Measurements from ENCODE around the gene RENBP. TPM values are rescaled to one million over a fixed set of nuclear protein-coding genes. Genes with fewer than 3 reads are reported as not detected.

RENBP gene
- total RNA-seq, 1 experiment from 2014 or later = 0.75 TPM

- no peaks in the 10 kb centered on the region for H3K9me3 ChIP-seq
- BruUV-seq (replicated peaks) = no TSS peak
- Mint-ChIP-seq H3K4me1 (ENCODE audit: low read depth, unreplicated experiment) (no peaks in the 10 kb centered on the region), H3K4me3 (ENCODE audit: unreplicated experiment) (no peak overlapping the region), H3K36me3 (ENCODE audit: insufficient read depth, unreplicated experiment) (peaks cover 37% of the 10 kb centered on the region), H3K27me3 (ENCODE audit: insufficient read depth, unreplicated experiment) (no peaks in the 10 kb centered on the region), H3K27ac (ENCODE audit: unreplicated experiment) (no peak overlapping the region), H3K9me3 (ENCODE audit: unreplicated experiment) (no peaks in the 10 kb centered on the region)
- H3K4me3 ChIP-seq (ENCODE audit: low read depth, low read length) = no peak overlapping the region
- TF ChIP-seq CTCF (IDR thresholded peaks at IDR 0.05; ENCODE audit: insufficient read depth in 1 of 2, low read depth in 1 of 2, low read length in 1 of 2, severe bottlenecking in 1 of 2, unreplicated experiment in 1 of 2) = no peak
- CTCF ChIA-PET = no interaction called here
- no peaks in the 10 kb centered on the region for H3K4me1 ChIP-seq
- intact Hi-C loops (cut with micrococcal nuclease; ENCODE audit: unreplicated experiment) = no loop called here
- POLR2A ChIA-PET = no interaction called here
- peaks cover 3% of the 10 kb centered on the region; the same call in 1 of the 2 replicates for H3K36me3 ChIP-seq (ENCODE audit: control insufficient read depth, insufficient read depth, low read length)
- no peak for DNase-seq
- H3K27me3 ChIP-seq (replicated peaks; ENCODE audit: control insufficient read depth, insufficient read depth, low read length) = no peaks in the 10 kb centered on the region
These were observed 19.7 kb upstream of the RENBP start for GRCh38 chrX:153964105-153964504.

- Mint-ChIP-seq H3K9me3 (ENCODE audit: unreplicated experiment) (no peaks in the 10 kb centered on the region), H3K4me3 (ENCODE audit: unreplicated experiment) (no peak overlapping the region), H3K4me1 (ENCODE audit: low read depth, unreplicated experiment) (no peaks in the 10 kb centered on the region), H3K27ac (ENCODE audit: unreplicated experiment) (no peak overlapping the region), H3K27me3 (ENCODE audit: insufficient read depth, unreplicated experiment) (no peaks in the 10 kb centered on the region), H3K36me3 (ENCODE audit: insufficient read depth, unreplicated experiment) (peaks cover 42% of the 10 kb centered on the region)
- H3K36me3 ChIP-seq (ENCODE audit: control insufficient read depth, insufficient read depth, low read length) = peaks cover 3% of the 10 kb centered on the region; the same call in 1 of the 2 replicates
- H3K4me1 ChIP-seq = no peaks in the 10 kb centered on the region
- CTCF ChIA-PET = no interaction called here
- H3K27me3 ChIP-seq (replicated peaks; ENCODE audit: control insufficient read depth, insufficient read depth, low read length) = no peaks in the 10 kb centered on the region
- POLR2A ChIA-PET = no interaction called here
- intact Hi-C loops (cut with micrococcal nuclease; ENCODE audit: unreplicated experiment) = no loop called here
- no TSS peak for BruUV-seq (replicated peaks)
- H3K4me3 ChIP-seq (ENCODE audit: low read depth, low read length) = no peak overlapping the region
- no peak for DNase-seq
- no peak for TF ChIP-seq CTCF (IDR thresholded peaks at IDR 0.05; ENCODE audit: insufficient read depth in 1 of 2, low read depth in 1 of 2, low read length in 1 of 2, severe bottlenecking in 1 of 2, unreplicated experiment in 1 of 2)
- H3K9me3 ChIP-seq = no peaks in the 10 kb centered on the region
These were observed 19.1 kb upstream of the RENBP start for GRCh38 chrX:153963546-153963945.

- no peak overlapping the region for H3K27ac Mint-ChIP-seq (ENCODE audit: unreplicated experiment)
- DNase-seq = no peak
- H3K4me1 Mint-ChIP-seq (ENCODE audit: low read depth, unreplicated experiment) = no peaks in the 10 kb centered on the region
- no peak overlapping the region for H3K4me3 Mint-ChIP-seq (ENCODE audit: unreplicated experiment)
- no peaks in the 10 kb centered on the region for H3K4me1 ChIP-seq
- ChIA-PET POLR2A (no interaction called here), CTCF (no interaction called here)
- H3K27me3 Mint-ChIP-seq (ENCODE audit: insufficient read depth, unreplicated experiment) = no peaks in the 10 kb centered on the region
- no peaks in the 10 kb centered on the region for H3K9me3 ChIP-seq
- no peak for TF ChIP-seq CTCF (IDR thresholded peaks at IDR 0.05; ENCODE audit: insufficient read depth in 1 of 2, low read depth in 1 of 2, low read length in 1 of 2, severe bottlenecking in 1 of 2, unreplicated experiment in 1 of 2)
- peaks cover 3% of the 10 kb centered on the region; the same call in 1 of the 2 replicates for H3K36me3 ChIP-seq (ENCODE audit: control insufficient read depth, insufficient read depth, low read length)
- intact Hi-C loops (cut with micrococcal nuclease; ENCODE audit: unreplicated experiment) = no loop called here
- peaks cover 45% of the 10 kb centered on the region for H3K36me3 Mint-ChIP-seq (ENCODE audit: insufficient read depth, unreplicated experiment)
- H3K4me3 ChIP-seq (ENCODE audit: low read depth, low read length) = no peak overlapping the region
- BruUV-seq (replicated peaks) = no TSS peak
- H3K27me3 ChIP-seq (replicated peaks; ENCODE audit: control insufficient read depth, insufficient read depth, low read length) = no peaks in the 10 kb centered on the region
- no peaks in the 10 kb centered on the region for H3K9me3 Mint-ChIP-seq (ENCODE audit: unreplicated experiment)
These were observed 16.8 kb upstream of the RENBP start for GRCh38 chrX:153961292-153961691.

Measured in Caco-2 (cell line).